H1 (cell line): Measurements from ENCODE around the gene CYGB. TPM values are rescaled to one million over a fixed set of nuclear protein-coding genes. Genes with fewer than 3 reads are reported as not detected.

Experiments
- ASH2L ChIP-seq: fragments of 200-600, 300-600 bp; sonication (generic); IDR thresholded peaks from one replicate; pipeline ENCODE4 v1.7.1; 2017; ENCODE audit warnings: low read length
- CBX5 ChIP-seq: fragments of 300-800, 300-1000 bp; sonication (generic); IDR thresholded peaks from 2 replicates; pipeline ENCODE4 v1.7.1; 2016; ENCODE audit warnings: antibody characterized with exemption, low read length, low read depth
- GABPA ChIP-seq: IDR thresholded peaks from 2 replicates; pipeline ENCODE4 v1.6.1; 2011; ENCODE audit warnings: mild to moderate bottlenecking, low read length, moderate library complexity, borderline replicate concordance; ENCODE audit not compliant: insufficient read depth
- SIN3A ChIP-seq, 2 experiments: IDR thresholded peaks in 1 of 2; conservative IDR thresholded peaks in 1 of 2; 2 replicates each; pipeline ENCODE4 v1.6.1; 2011 to 2012; ENCODE audit warnings: low read length in 2 of 2, improper control_type of control experiment in 1 of 2, low read depth in 1 of 2, mild to moderate bottlenecking in 1 of 2
- SP2 ChIP-seq: IDR thresholded peaks from 2 replicates; pipeline ENCODE4 v1.6.1; 2012; ENCODE audit warnings: mild to moderate bottlenecking, low read length, inconsistent platforms
- polyA plus RNA-seq, 7 experiments: library from polyadenylated mRNA; depleted of rRNA in 3 of 7; stranded (reverse) in 5 of 7; unstranded in 2 of 7; fragments of >200 nt in 5 of 7; fragments of 200-250 nt in 2 of 7; gene quantifications; 1 replicate in 5 of 7; 2 replicates in 1 of 7; 4 replicates in 1 of 7; pipeline versions ENCODE4 v1.2.1 to v1.2.3, GENCODE V29; 2011 to 2013; ENCODE audit warnings: missing spikeins in 2 of 7, mixed read lengths in 2 of 7
- total RNA-seq: library from RNA; stranded (reverse); fragmentation: NEBNext Ultra II Directional; extraction: Animal tissue kit (Norgen Biotek cat#: 25700); gene quantifications from 2 replicates; pipeline ENCODE4 v1.2.1, GENCODE V29; 2021
- TF ChIP-seq, protein P1 (sequence below): IDR thresholded peaks from 2 replicates; pipeline ENCODE4 v1.6.1; 2012; ENCODE audit warnings: low read length, inconsistent platforms

Gene CYGB
- total and polyA plus RNA-seq, 2 of the 8 experiments (the other 6 are each of a cell fraction or from before 2014, with no cell fraction given) = 2.7 to 3.7 TPM

DNA sequence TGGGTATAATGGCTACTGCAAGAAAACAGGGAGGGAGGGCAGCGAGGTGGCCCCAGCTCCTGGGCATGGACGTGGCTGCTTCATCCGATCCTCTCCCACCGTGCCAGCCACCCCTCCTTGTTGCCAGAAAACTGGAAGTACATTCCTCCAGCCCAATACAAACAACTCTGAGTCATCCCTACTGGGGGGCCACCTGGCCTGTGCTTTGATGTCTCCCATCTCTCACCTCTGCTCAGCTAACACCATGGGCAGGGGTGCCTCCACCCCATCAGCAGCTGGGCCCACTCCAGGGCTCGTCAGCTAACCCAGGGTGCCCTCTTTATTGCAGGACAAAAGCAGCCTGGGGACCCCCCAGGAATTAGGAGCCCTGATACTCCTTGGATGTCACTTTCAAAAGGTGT lies 38.2 kb downstream of the CYGB start (continued):
- TF ChIP-seq, protein P1, sequence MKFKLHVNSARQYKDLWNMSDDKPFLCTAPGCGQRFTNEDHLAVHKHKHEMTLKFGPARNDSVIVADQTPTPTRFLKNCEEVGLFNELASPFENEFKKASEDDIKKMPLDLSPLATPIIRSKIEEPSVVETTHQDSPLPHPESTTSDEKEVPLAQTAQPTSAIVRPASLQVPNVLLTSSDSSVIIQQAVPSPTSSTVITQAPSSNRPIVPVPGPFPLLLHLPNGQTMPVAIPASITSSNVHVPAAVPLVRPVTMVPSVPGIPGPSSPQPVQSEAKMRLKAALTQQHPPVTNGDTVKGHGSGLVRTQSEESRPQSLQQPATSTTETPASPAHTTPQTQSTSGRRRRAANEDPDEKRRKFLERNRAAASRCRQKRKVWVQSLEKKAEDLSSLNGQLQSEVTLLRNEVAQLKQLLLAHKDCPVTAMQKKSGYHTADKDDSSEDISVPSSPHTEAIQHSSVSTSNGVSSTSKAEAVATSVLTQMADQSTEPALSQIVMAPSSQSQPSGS = no peak
- no peak for TF ChIP-seq CBX5
- no peak for TF ChIP-seq GABPA
- no peak for TF ChIP-seq SP2
- TF ChIP-seq SIN3A (conservative IDR thresholded peaks at IDR 0.05 in 1 of 2, IDR thresholded peaks at IDR 0.05 in 1 of 2; ENCODE audit: low read depth in 1 of 2, low read length in 2 of 2) = no peak
- no peak for TF ChIP-seq ASH2L
